ENCODE measurements around the gene ATP2C1.

DNA sequence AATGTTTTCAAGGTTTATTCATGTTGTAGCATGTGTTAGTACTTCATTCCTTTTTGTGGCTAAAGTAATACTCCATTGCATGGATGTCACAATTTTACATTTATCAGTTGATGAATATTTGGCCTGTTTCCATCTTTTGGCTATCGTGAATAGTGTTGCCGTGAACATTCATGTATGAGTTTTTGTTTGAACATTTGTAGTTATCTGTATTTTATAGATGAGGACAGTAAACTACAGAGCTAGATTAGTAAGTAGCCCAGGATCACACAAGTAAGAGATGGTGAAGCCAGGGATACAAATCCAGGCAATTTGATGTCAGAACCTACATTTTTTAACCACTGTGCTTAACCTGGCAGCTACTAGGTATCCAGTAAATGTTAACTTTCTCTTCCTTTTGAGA lies 69.6 kb downstream of the ATP2C1 start:
- TF ChIP-seq, protein P1, sequence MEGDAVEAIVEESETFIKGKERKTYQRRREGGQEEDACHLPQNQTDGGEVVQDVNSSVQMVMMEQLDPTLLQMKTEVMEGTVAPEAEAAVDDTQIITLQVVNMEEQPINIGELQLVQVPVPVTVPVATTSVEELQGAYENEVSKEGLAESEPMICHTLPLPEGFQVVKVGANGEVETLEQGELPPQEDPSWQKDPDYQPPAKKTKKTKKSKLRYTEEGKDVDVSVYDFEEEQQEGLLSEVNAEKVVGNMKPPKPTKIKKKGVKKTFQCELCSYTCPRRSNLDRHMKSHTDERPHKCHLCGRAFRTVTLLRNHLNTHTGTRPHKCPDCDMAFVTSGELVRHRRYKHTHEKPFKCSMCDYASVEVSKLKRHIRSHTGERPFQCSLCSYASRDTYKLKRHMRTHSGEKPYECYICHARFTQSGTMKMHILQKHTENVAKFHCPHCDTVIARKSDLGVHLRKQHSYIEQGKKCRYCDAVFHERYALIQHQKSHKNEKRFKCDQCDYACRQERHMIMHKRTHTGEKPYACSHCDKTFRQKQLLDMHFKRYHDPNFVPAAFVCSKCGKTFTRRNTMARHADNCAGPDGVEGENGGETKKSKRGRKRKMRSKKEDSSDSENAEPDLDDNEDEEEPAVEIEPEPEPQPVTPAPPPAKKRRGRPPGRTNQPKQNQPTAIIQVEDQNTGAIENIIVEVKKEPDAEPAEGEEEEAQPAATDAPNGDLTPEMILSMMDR (IDR thresholded peaks at IDR 0.05 in 8 of 11, conservative IDR thresholded peaks at IDR 0.05 in 3 of 11), result no peak
- TF ChIP-seq POLR2A (IDR thresholded peaks at IDR 0.05) (no peak), POLR2AphosphoS5 (IDR thresholded peaks at IDR 0.05) (no peak)
